GM12878 (cell line): ENCODE results near the gene FGD6. TPM values are rescaled to one million over a fixed set of nuclear protein-coding genes. Genes with fewer than 3 reads are reported as not detected.

Experiments used
- ATAC-seq: fragments of 200-7000 bp; cut with Tn5 transposase; 3 replicates; pipeline ENCODE4 v1.9.1; 2020; ENCODE audit warnings: mild to moderate bottlenecking, moderate library complexity
- BruUV-seq: library from RNA; stranded (reverse); fragments of 400-500 nt; replicated peaks from 2 replicates; lab custom pipeline; 2021; lab: Mats Ljungman, UMichigan
- CTCF ChIA-PET: fragments of 300-600 bp; sonication (Branson Sonifier 250); formaldehyde crosslinking; extraction: SDS; loops from one replicate; lab custom pipeline; 2021; ENCODE audit warnings: inconsistent platforms; lab: Yijun Ruan, JAX
- POLR2A ChIA-PET: fragments of 350-600 bp; formaldehyde crosslinking; extraction: SDS; loops from one replicate; lab custom pipeline; 2021; ENCODE audit warnings: inconsistent platforms; lab: Charles Lee
- RAD21 ChIA-PET: fragments of 300-600 bp; sonication (Branson Sonifier 250); formaldehyde crosslinking; loops from one replicate; lab custom pipeline; 2023; ENCODE audit warnings: antibody characterized with exemption; ENCODE audit not compliant: unreplicated experiment; lab: Charles Lee
- SMC1A ChIA-PET: fragments of 300-600 bp; sonication (Branson Sonifier 250); formaldehyde crosslinking; loops from one replicate; lab custom pipeline; 2023; ENCODE audit not compliant: unreplicated experiment, uncharacterized antibody; lab: Charles Lee
- DNase-seq: peaks from one replicate; pipeline ENCODE4 v3.0.0-alpha.2; 2011; ENCODE audit warnings: low read depth, low spot score
- FAIRE-seq: peaks from 3 replicates; lab custom pipeline; 2011; peaks lifted over from hg19 to GRCh38; lab: Jason Lieb, UNC
- H2AFZ ChIP-seq: 2 replicates; pipeline ENCODE4 v1.6.0; 2011; ENCODE audit warnings: low read depth, low read length, control low read depth; ENCODE audit not compliant: control insufficient read depth
- H3K27ac ChIP-seq: 2 replicates; pipeline ENCODE4 v1.5.1; 2011; ENCODE audit warnings: control low read depth; ENCODE audit not compliant: control insufficient read depth, insufficient read depth
- H3K27me3 ChIP-seq, 2 experiments: replicated peaks in 1 of 2; 2 replicates each; pipeline versions ENCODE4 v1.6.0 to v1.6.1; 2011; ENCODE audit warnings: low read length in 1 of 2; ENCODE audit not compliant: control insufficient read depth in 2 of 2, insufficient read depth in 2 of 2
- H3K36me3 ChIP-seq, 2 experiments: 2 replicates each; pipeline ENCODE4 v1.5.1; 2011; ENCODE audit warnings: low read length in 1 of 2; ENCODE audit not compliant: control insufficient read depth in 2 of 2, insufficient read depth in 2 of 2
- H3K4me1 ChIP-seq: 2 replicates; pipeline ENCODE4 v1.6.1; 2011; ENCODE audit warnings: mild to moderate bottlenecking, low read length, moderate library complexity, mixed read lengths; ENCODE audit not compliant: control insufficient read depth, insufficient read depth
- H3K4me2 ChIP-seq: 2 replicates; pipeline ENCODE4 v1.6.0; 2011; ENCODE audit warnings: control low read depth; ENCODE audit not compliant: control insufficient read depth, insufficient read depth
- H3K4me3 ChIP-seq: fragments of 200-600 bp; sonication (generic); 2 replicates; pipeline ENCODE4 v1.5.1; 2016
- H3K79me2 ChIP-seq: 2 replicates; pipeline ENCODE4 v1.6.0; 2011; ENCODE audit warnings: low read length; ENCODE audit not compliant: control insufficient read depth, insufficient read depth
- H3K9ac ChIP-seq: 2 replicates; pipeline ENCODE4 v1.8.0; 2011; ENCODE audit warnings: low read length, control low read depth, mixed read lengths; ENCODE audit not compliant: control insufficient read depth, insufficient read depth
- H3K9me3 ChIP-seq: replicated peaks from 3 replicates; pipeline ENCODE4 v1.5.1; 2011; ENCODE audit warnings: mild to moderate bottlenecking, low read length; ENCODE audit not compliant: control insufficient read depth, insufficient read depth
- H4K20me1 ChIP-seq: 2 replicates; pipeline ENCODE4 v1.6.0; 2011; ENCODE audit not compliant: control insufficient read depth, insufficient read depth
- ATF2 ChIP-seq: IDR thresholded peaks from 2 replicates; pipeline ENCODE4 v1.6.1; 2012; ENCODE audit warnings: low read length, inconsistent platforms
- DPF2 ChIP-seq: fragments of 450-650 bp; IDR thresholded peaks from 2 replicates; pipeline ENCODE4 v1.6.1; 2017; ENCODE audit warnings: mild to moderate bottlenecking
- EP300 ChIP-seq, 2 experiments: fragments of 150-350 bp in 1 of 2; IDR thresholded peaks; 2 replicates each; pipeline ENCODE4 v1.6.1; 2011 to 2012; ENCODE audit warnings: low read depth in 2 of 2, low read length in 2 of 2, borderline replicate concordance in 1 of 2, improper control_type of control experiment in 1 of 2, inconsistent platforms in 1 of 2; ENCODE audit not compliant: control insufficient read depth in 1 of 2
- ESRRA ChIP-seq: IDR thresholded peaks from 2 replicates; pipeline ENCODE4 v1.6.1; 2012; ENCODE audit warnings: mild to moderate bottlenecking, low read length, improper control_type of control experiment
- HDGF ChIP-seq: fragments of 450-650 bp; IDR thresholded peaks from 2 replicates; pipeline ENCODE4 v1.6.1; 2016; ENCODE audit warnings: antibody characterized with exemption
- MTA2 ChIP-seq: fragments of 450-650 bp; IDR thresholded peaks from 2 replicates; pipeline ENCODE4 v1.6.1; 2016; ENCODE audit warnings: low read depth, mild to moderate bottlenecking, moderate library complexity
- NFIC ChIP-seq: IDR thresholded peaks from 2 replicates; pipeline ENCODE4 v1.6.1; 2012; ENCODE audit warnings: low read depth, mild to moderate bottlenecking, inconsistent platforms, low read length, moderate library complexity
- NFYB ChIP-seq: IDR thresholded peaks from 2 replicates; pipeline ENCODE4 v1.6.1; 2011; ENCODE audit warnings: low read depth, mild to moderate bottlenecking, low read length, improper control_type of control experiment, moderate library complexity; ENCODE audit not compliant: insufficient read depth
- PBX3 ChIP-seq: IDR thresholded peaks from 2 replicates; pipeline ENCODE4 v1.6.1; 2011; ENCODE audit warnings: mild to moderate bottlenecking, low read depth, low read length, moderate library complexity; ENCODE audit not compliant: insufficient replicate concordance
- SRF ChIP-seq, 2 experiments: IDR thresholded peaks; 2 replicates each; pipeline ENCODE4 v1.6.1; 2011; ENCODE audit warnings: low read depth in 2 of 2, low read length in 2 of 2, mild to moderate bottlenecking in 1 of 2, moderate library complexity in 1 of 2
- TCF12 ChIP-seq: IDR thresholded peaks from 2 replicates; pipeline ENCODE4 v1.6.1; 2011; ENCODE audit warnings: low read depth, mild to moderate bottlenecking, low read length
- ZNF274 ChIP-seq: IDR thresholded peaks from one replicate; pipeline ENCODE4 v1.8.0; 2011; ENCODE audit not compliant: insufficient read length, insufficient read depth
- ZNF384 ChIP-seq: IDR thresholded peaks from 2 replicates; pipeline ENCODE4 v1.6.1; 2012; ENCODE audit warnings: low read depth, mild to moderate bottlenecking, low read length, improper control_type of control experiment, borderline replicate concordance
- WGBS: methylation state at CpG from one replicate; pipeline ENCODE4 v1.1.6; 2016; ENCODE audit warnings: low lambda C conversion rate; ENCODE audit not compliant: insufficient replicate concordance, insufficient coverage; ENCODE audit errors: missing lambda C conversion rate; 5-methylcytosine and 5-hydroxymethylcytosine counted together
- in situ Hi-C: fragments of 300-500 bp; cut with MboI; formaldehyde crosslinking; loops from 9 replicates; pipeline ENCODE4 v1.14.3; 2018; ENCODE audit warnings: mixed read lengths
- intact Hi-C: fragments of 100-400 bp; cut with micrococcal nuclease; formaldehyde crosslinking; loops from one replicate; pipeline ENCODE4 v1.14.2; 2022; ENCODE audit not compliant: unreplicated experiment
- polyA plus RNA-seq, 11 experiments: library from polyadenylated mRNA; depleted of rRNA in 4 of 11; unstranded in 6 of 11; stranded (reverse) in 5 of 11; fragments of >200 nt; fragmentation: Nextera tagmentation in 4 of 11; fragmentation: Illumina TruSeq in 1 of 11; extraction: Ambion mirVana in 4 of 11; extraction: Trizol in 1 of 11; gene quantifications; 1 replicate in 1 of 11; 2 replicates in 10 of 11; pipeline versions ENCODE4 v1.2.1 to v1.2.3, GENCODE V29; 2011 to 2016; ENCODE audit warnings: inconsistent platforms in 2 of 11, missing spikeins in 2 of 11, low read depth in 1 of 11
- total RNA-seq, 4 experiments: library from RNA; depleted of rRNA in 3 of 4; stranded (reverse); fragments of >200 nt in 3 of 4; fragmentation: Illumina TruSeq in 1 of 4; extraction: Trizol in 1 of 4; gene quantifications; 2 replicates each; pipeline versions ENCODE4 v1.2.1 to v1.2.3, GENCODE V29; 2013 to 2021

FGD6 gene
- total and polyA plus RNA-seq, 10 of the 15 experiments (the other 5 are each of a cell fraction or from before 2014, with no cell fraction given), result 2.4 to 15.5 (median 8.9) TPM

DNA sequence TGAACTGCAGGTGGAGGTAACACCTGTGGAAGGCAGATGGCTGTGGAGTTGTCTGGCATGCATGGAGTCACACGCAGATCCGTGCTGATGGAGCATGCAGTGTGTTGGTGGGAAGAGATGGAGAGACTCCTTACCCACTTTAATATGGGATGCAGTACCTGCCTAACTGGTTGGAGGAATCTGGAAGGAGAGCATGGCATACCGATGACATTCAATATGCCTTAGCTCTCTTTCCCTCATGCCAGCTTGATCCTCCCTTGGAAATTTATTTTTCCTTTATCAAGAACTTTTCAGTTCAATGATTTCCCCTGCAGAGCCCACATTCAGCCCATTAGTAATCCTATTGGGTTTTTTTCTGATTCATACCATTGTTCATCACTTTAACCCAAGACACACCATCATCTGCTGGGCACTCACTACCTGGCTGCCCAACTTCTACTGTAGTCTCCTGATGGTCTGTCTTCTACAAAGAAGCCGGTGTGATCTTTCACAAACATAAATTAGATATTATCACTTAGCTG, 117.9 kb downstream of the FGD6 start:
- CTCF ChIA-PET, result interaction anchor here (1.3 kb wide), 1 partner anchor 18 kb away, joined by 3 read pairs; no protein-coding TSS in a partner anchor
- ATAC-seq (no peak), FAIRE-seq (no peak), DNase-seq (no peak)
- H3K4me2 ChIP-seq, result no peak overlapping the region
- POLR2A ChIA-PET, result interaction anchor here (0.5 kb wide), 1 partner anchor 88 kb away, joined by 5 read pairs; no protein-coding TSS in a partner anchor
- no peaks in the 10 kb centered on the region for H3K79me2 ChIP-seq
- H3K36me3 ChIP-seq, result no peaks in the 10 kb centered on the region
- SMC1A ChIA-PET, result no interaction called here
- H3K27ac ChIP-seq, result no peak overlapping the region
- H3K9ac ChIP-seq, result no peak overlapping the region
- 94% methylated on average over 4 of the region's 4 CpGs for WGBS
- TF ChIP-seq NFYB, result no peak
- TF ChIP-seq ZNF274, result no peak
- no peak for TF ChIP-seq TCF12
- TF ChIP-seq EP300 (IDR thresholded peaks at IDR 0.05; ENCODE audit: borderline replicate concordance in 1 of 2, control insufficient read depth in 1 of 2, low read depth in 2 of 2, low read length in 2 of 2), result no peak
- no peak for TF ChIP-seq NFIC
- TF ChIP-seq ZNF384, result no peak
- TF ChIP-seq HDGF, result no peak
- no peak for TF ChIP-seq ESRRA
- no peak for TF ChIP-seq SRF (IDR thresholded peaks at IDR 0.05; ENCODE audit: low read depth in 2 of 2, low read length in 2 of 2)
- no peak for TF ChIP-seq PBX3
- TF ChIP-seq MTA2, result no peak
- no peak for TF ChIP-seq ATF2
- no peak for TF ChIP-seq DPF2
- RAD21 ChIA-PET, result no interaction called here
- H3K4me3 ChIP-seq, result no peak overlapping the region
- H3K9me3 ChIP-seq, result no peaks in the 10 kb centered on the region
- in situ Hi-C loops (no loop called here), intact Hi-C loops (no loop called here)
- H3K4me1 ChIP-seq, result peaks cover 19% of the 10 kb centered on the region
- no peaks in the 10 kb centered on the region for H3K27me3 ChIP-seq
- H2AFZ ChIP-seq, result no peak overlapping the region
- BruUV-seq, result no TSS peak
- no peaks in the 10 kb centered on the region for H4K20me1 ChIP-seq
